BJ (cell line): ENCODE measurements around the gene CLTCL1. TPM values are rescaled to one million over a fixed set of nuclear protein-coding genes. Genes with fewer than 3 reads are reported as not detected.
A peak's percentile ranks its signal among the peaks of the same experiment; 100 is the strongest.

ENCODE experiments used
- CTCF ChIA-PET: fragments of 350-600 bp; formaldehyde crosslinking; extraction: SDS; loops from one replicate; lab custom pipeline; 2021; ENCODE audit warnings: antibody characterized with exemption, inconsistent platforms; lab: Yijun Ruan, JAX
- POLR2A ChIA-PET: fragments of 300-600 bp; sonication (Branson Sonifier 250); formaldehyde crosslinking; extraction: SDS; loops from one replicate; lab custom pipeline; 2021; ENCODE audit warnings: antibody characterized with exemption; lab: Charles Lee
- DNase-seq: peaks from one replicate; pipeline ENCODE4 v3.0.0-alpha.2; 2011; ENCODE audit warnings: low read depth
- H3K27me3 ChIP-seq: 2 replicates; pipeline ENCODE4 v1.6.0; 2011; ENCODE audit warnings: low read length; ENCODE audit not compliant: control insufficient read depth, insufficient read depth
- H3K36me3 ChIP-seq: 2 replicates; pipeline ENCODE4 v1.5.1; 2011; ENCODE audit warnings: low read length; ENCODE audit not compliant: control insufficient read depth, insufficient read depth
- H3K4me3 ChIP-seq: 2 replicates; pipeline ENCODE4 v1.5.1; 2011; ENCODE audit warnings: low read depth, mild to moderate bottlenecking, control low read depth, low read length
- CTCF ChIP-seq: IDR thresholded peaks from 2 replicates; pipeline ENCODE4 v1.5.1; 2011; ENCODE audit warnings: low read depth, mild to moderate bottlenecking, control low read depth, inconsistent platforms, low read length, moderate library complexity; ENCODE audit not compliant: insufficient read depth
- polyA plus RNA-seq: library from polyadenylated mRNA; depleted of rRNA; stranded (reverse); fragments of >200 nt; gene quantifications from 2 replicates; pipeline ENCODE4 v1.2.3, GENCODE V29; 2011

Gene CLTCL1
- polyA plus RNA-seq, 1 experiment: 14.0 TPM

GRCh38 chr22:19290400-19291217, 910 bp downstream of the CLTCL1 start:
- Histone ChIP-seq H3K4me3 (peak overlapping the region; percentile 65), H3K27me3 (no peaks in the 10 kb centered on the region), H3K36me3 (0 out of 2 replicates have a peak, but pooled peaks cover 1% of the 10 kb centered on the region)
- ChIA-PET POLR2A (no interaction called here), CTCF (no interaction called here)
- no peak for TF ChIP-seq CTCF
- no peak for DNase-seq

- POLR2A ChIA-PET: no interaction called here
- no peak overlapping the region for H3K4me3 ChIP-seq
- H3K36me3 ChIP-seq: 0 out of 2 replicates have a peak, but pooled peaks cover 1% of the 10 kb centered on the region
- no peaks in the 10 kb centered on the region for H3K27me3 ChIP-seq
- no peak for TF ChIP-seq CTCF
- CTCF ChIA-PET: interaction anchor here (0.8 kb wide), 1 partner anchor 48 kb away, joined by 5 read pairs; no protein-coding TSS in a partner anchor
- no peak for DNase-seq
These were observed 1.9 kb downstream of the CLTCL1 start for GRCh38 chr22:19289475-19290161.

GRCh38 chr22:19287889-19288288, 3.6 kb downstream of the CLTCL1 start:
- DNase-seq: peak; percentile 51
- ChIA-PET CTCF (interaction anchor here (1.0 kb wide), 1 partner anchor 382 kb away, joined by 3 read pairs; the partner anchor contains the start of gene DGCR6), POLR2A (no interaction called here)
- H3K4me3 ChIP-seq: no peak overlapping the region
- no peaks in the 10 kb centered on the region for H3K27me3 ChIP-seq
- TF ChIP-seq CTCF: no peak
- 0 out of 2 replicates have a peak, but pooled peaks cover 1% of the 10 kb centered on the region for H3K36me3 ChIP-seq

GRCh38 chr22:19287076-19287707, 4.3 kb downstream of the CLTCL1 start:
- TF ChIP-seq CTCF: no peak
- CTCF ChIA-PET: interaction anchor here (1.0 kb wide), 1 partner anchor 12 kb away, joined by 3 read pairs; no protein-coding TSS in a partner anchor
- POLR2A ChIA-PET: no interaction called here
- Histone ChIP-seq H3K4me3 (no peak overlapping the region), H3K36me3 (0 out of 2 replicates have a peak, but pooled peaks cover 1% of the 10 kb centered on the region), H3K27me3 (no peaks in the 10 kb centered on the region)
- DNase-seq: no peak
